SK-N-SH treated with all-trans-retinoic acid at 6 μM for 48 hours (cell line): Measurements from ENCODE around the gene ADAMTS17.

Source experiments
- ATAC-seq: fragments of 200-7000 bp; cut with Tn5 transposase; 3 replicates; pipeline ENCODE4 v1.9.1; 2020; ENCODE audit warnings: mild to moderate bottlenecking, moderate library complexity
- ARNTL ChIP-seq: fragments of 450-650 bp; formaldehyde crosslinking; IDR thresholded peaks from 2 replicates; pipeline ENCODE4 v1.5.0; 2020; ENCODE audit warnings: low read depth, mild to moderate bottlenecking, moderate library complexity, borderline replicate concordance
- BACH2 ChIP-seq: fragments of 250-450 bp; sonication (Bioruptor Pico); IDR thresholded peaks from 2 replicates; pipeline ENCODE4 v1.9.0; 2021; ENCODE audit warnings: mild to moderate bottlenecking, borderline replicate concordance
- CSDC2 ChIP-seq: fragments of 250-450 bp; sonication (Bioruptor Pico); IDR thresholded peaks from 2 replicates; pipeline ENCODE4 v1.5.0; 2020; ENCODE audit warnings: mild to moderate bottlenecking, moderate library complexity
- GLIS3 ChIP-seq: fragments of 250-450 bp; sonication (Bioruptor Pico); IDR thresholded peaks from 2 replicates; pipeline ENCODE4 v1.5.0; 2020; ENCODE audit warnings: mild to moderate bottlenecking, moderate library complexity
- OSR1 ChIP-seq: fragments of 250-450 bp; sonication (Bioruptor Pico); IDR thresholded peaks from 2 replicates; pipeline ENCODE4 v1.8.0; 2022; ENCODE audit warnings: moderate library complexity, mild to moderate bottlenecking, inconsistent platforms
- PPARA ChIP-seq: fragments of 250-450 bp; sonication (Bioruptor Pico); IDR thresholded peaks from 2 replicates; pipeline ENCODE4 v1.5.0; 2020; ENCODE audit warnings: mild to moderate bottlenecking, borderline replicate concordance
- RARB ChIP-seq: fragments of 250-450 bp; sonication (Bioruptor Pico); IDR thresholded peaks from 2 replicates; pipeline ENCODE4 v1.8.0; 2021; ENCODE audit warnings: mild to moderate bottlenecking, moderate library complexity
- SNAI2 ChIP-seq: fragments of 250-450 bp; sonication (Bioruptor Pico); IDR thresholded peaks from 2 replicates; pipeline ENCODE4 v1.5.0; 2020; ENCODE audit warnings: mild to moderate bottlenecking, moderate library complexity
- TCF4 ChIP-seq: fragments of 250-450 bp; sonication (Bioruptor Pico); IDR thresholded peaks from 2 replicates; pipeline ENCODE4 v1.8.0; 2021; ENCODE audit warnings: mild to moderate bottlenecking, moderate library complexity, borderline replicate concordance
- TOX ChIP-seq: fragments of 250-450 bp; sonication (Bioruptor Pico); IDR thresholded peaks from 2 replicates; pipeline ENCODE4 v1.8.0; 2021; ENCODE audit warnings: mild to moderate bottlenecking, moderate library complexity, borderline replicate concordance
- ZC3H10 ChIP-seq: fragments of 250-450 bp; sonication (Bioruptor Pico); IDR thresholded peaks from 2 replicates; pipeline ENCODE4 v1.5.1; 2021; ENCODE audit warnings: mild to moderate bottlenecking, moderate library complexity
- ZFP3 ChIP-seq: fragments of 250-450 bp; sonication (Bioruptor Pico); IDR thresholded peaks from 2 replicates; pipeline ENCODE4 v1.5.0; 2020; ENCODE audit warnings: mild to moderate bottlenecking, moderate library complexity
- ZFP30 ChIP-seq: fragments of 450-650 bp; formaldehyde crosslinking; IDR thresholded peaks from 2 replicates; pipeline ENCODE4 v1.5.0; 2022; ENCODE audit warnings: mild to moderate bottlenecking, moderate library complexity
- ZNF565 ChIP-seq: fragments of 450-650 bp; formaldehyde crosslinking; conservative IDR thresholded peaks from 2 replicates; pipeline ENCODE4 v1.5.0; 2020; ENCODE audit warnings: low read depth, mild to moderate bottlenecking, moderate library complexity
- ZNF70 ChIP-seq: fragments of 450-650 bp; formaldehyde crosslinking; IDR thresholded peaks from 2 replicates; pipeline ENCODE4 v1.5.0; 2020; ENCODE audit warnings: mild to moderate bottlenecking, moderate library complexity
- ZNF8 ChIP-seq: fragments of 450-650 bp; formaldehyde crosslinking; IDR thresholded peaks from 2 replicates; pipeline ENCODE4 v1.5.0; 2020; ENCODE audit warnings: mild to moderate bottlenecking, moderate library complexity
- TF ChIP-seq, protein P1 (sequence below): fragments of 250-450 bp; sonication (Bioruptor Pico); IDR thresholded peaks from 2 replicates; pipeline ENCODE4 v1.5.1; 2021; ENCODE audit warnings: mild to moderate bottlenecking, moderate library complexity
- TF ChIP-seq, protein P2 (sequence below): fragments of 250-450 bp; sonication (Bioruptor Pico); IDR thresholded peaks from 2 replicates; pipeline ENCODE4 v1.5.1; 2020; ENCODE audit warnings: low read depth, mild to moderate bottlenecking, moderate library complexity
- TF ChIP-seq, protein P3 (sequence below): fragments of 250-450 bp; sonication (Bioruptor Pico); IDR thresholded peaks from 2 replicates; pipeline ENCODE4 v1.8.0; 2021; ENCODE audit warnings: low read depth, mild to moderate bottlenecking, moderate library complexity, borderline replicate concordance
- TF ChIP-seq, protein P4 (sequence below): fragments of 250-450 bp; sonication (Bioruptor Pico); IDR thresholded peaks from 2 replicates; pipeline ENCODE4 v1.8.0; 2020; ENCODE audit warnings: mild to moderate bottlenecking, moderate library complexity, borderline replicate concordance

Gene ADAMTS17

DNA sequence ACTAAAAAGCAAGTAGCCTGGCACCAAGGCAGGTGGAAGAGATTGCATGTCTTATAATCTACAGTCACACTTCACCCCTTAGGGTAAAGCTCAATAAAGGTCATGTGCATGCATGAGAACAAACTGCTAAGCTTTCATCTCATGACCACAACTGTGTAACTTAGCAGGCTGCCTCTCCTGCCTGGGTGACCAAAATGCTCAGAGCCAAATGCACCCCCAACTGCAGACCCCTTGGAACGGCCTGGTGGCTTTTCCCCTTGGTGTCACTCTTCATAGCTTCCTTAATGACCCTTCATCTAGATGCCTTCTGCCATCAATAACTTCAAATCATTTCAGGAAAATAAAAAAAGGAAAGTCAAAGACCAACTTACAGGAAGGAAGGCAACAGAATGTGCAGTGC lies 88.1 kb downstream of the ADAMTS17 start:
- TF ChIP-seq, protein P1, sequence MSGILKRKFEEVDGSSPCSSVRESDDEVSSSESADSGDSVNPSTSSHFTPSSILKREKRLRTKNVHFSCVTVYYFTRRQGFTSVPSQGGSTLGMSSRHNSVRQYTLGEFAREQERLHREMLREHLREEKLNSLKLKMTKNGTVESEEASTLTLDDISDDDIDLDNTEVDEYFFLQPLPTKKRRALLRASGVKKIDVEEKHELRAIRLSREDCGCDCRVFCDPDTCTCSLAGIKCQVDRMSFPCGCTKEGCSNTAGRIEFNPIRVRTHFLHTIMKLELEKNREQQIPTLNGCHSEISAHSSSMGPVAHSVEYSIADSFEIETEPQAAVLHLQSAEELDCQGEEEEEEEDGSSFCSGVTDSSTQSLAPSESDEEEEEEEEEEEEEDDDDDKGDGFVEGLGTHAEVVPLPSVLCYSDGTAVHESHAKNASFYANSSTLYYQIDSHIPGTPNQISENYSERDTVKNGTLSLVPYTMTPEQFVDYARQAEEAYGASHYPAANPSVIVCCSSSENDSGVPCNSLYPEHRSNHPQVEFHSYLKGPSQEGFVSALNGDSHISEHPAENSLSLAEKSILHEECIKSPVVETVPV (CRISPR knock-in tag), result no peak
- TF ChIP-seq PPARA (no peak), ZFP3 (CRISPR knock-in tag) (no peak), ARNTL (CRISPR knock-in tag) (no peak), TOX (CRISPR knock-in tag) (no peak), SNAI2 (CRISPR knock-in tag) (no peak), ZNF8 (no peak), ZFP30 (no peak), ZNF565 (CRISPR knock-in tag) (no peak), OSR1 (CRISPR knock-in tag) (no peak), RARB (CRISPR knock-in tag) (no peak), ZNF70 (CRISPR knock-in tag) (no peak), GLIS3 (CRISPR knock-in tag) (no peak), CSDC2 (CRISPR knock-in tag) (no peak), TCF4 (CRISPR knock-in tag) (no peak)
- TF ChIP-seq, protein P2, sequence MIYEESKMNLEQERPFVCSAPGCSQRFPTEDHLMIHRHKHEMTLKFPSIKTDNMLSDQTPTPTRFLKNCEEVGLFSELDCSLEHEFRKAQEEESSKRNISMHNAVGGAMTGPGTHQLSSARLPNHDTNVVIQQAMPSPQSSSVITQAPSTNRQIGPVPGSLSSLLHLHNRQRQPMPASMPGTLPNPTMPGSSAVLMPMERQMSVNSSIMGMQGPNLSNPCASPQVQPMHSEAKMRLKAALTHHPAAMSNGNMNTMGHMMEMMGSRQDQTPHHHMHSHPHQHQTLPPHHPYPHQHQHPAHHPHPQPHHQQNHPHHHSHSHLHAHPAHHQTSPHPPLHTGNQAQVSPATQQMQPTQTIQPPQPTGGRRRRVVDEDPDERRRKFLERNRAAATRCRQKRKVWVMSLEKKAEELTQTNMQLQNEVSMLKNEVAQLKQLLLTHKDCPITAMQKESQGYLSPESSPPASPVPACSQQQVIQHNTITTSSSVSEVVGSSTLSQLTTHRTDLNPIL (CRISPR knock-in tag), result no peak
- TF ChIP-seq, protein P3, sequence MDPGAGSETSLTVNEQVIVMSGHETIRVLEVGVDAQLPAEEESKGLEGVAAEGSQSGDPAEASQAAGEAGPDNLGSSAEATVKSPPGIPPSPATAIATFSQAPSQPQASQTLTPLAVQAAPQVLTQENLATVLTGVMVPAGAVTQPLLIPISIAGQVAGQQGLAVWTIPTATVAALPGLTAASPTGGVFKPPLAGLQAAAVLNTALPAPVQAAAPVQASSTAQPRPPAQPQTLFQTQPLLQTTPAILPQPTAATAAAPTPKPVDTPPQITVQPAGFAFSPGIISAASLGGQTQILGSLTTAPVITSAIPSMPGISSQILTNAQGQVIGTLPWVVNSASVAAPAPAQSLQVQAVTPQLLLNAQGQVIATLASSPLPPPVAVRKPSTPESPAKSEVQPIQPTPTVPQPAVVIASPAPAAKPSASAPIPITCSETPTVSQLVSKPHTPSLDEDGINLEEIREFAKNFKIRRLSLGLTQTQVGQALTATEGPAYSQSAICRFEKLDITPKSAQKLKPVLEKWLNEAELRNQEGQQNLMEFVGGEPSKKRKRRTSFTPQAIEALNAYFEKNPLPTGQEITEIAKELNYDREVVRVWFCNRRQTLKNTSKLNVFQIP, result no peak
- TF ChIP-seq, protein P4, sequence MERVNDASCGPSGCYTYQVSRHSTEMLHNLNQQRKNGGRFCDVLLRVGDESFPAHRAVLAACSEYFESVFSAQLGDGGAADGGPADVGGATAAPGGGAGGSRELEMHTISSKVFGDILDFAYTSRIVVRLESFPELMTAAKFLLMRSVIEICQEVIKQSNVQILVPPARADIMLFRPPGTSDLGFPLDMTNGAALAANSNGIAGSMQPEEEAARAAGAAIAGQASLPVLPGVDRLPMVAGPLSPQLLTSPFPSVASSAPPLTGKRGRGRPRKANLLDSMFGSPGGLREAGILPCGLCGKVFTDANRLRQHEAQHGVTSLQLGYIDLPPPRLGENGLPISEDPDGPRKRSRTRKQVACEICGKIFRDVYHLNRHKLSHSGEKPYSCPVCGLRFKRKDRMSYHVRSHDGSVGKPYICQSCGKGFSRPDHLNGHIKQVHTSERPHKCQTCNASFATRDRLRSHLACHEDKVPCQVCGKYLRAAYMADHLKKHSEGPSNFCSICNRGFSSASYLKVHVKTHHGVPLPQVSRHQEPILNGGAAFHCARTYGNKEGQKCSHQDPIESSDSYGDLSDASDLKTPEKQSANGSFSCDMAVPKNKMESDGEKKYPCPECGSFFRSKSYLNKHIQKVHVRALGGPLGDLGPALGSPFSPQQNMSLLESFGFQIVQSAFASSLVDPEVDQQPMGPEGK (CRISPR knock-in tag), result no peak
- ATAC-seq, result no peak

DNA sequence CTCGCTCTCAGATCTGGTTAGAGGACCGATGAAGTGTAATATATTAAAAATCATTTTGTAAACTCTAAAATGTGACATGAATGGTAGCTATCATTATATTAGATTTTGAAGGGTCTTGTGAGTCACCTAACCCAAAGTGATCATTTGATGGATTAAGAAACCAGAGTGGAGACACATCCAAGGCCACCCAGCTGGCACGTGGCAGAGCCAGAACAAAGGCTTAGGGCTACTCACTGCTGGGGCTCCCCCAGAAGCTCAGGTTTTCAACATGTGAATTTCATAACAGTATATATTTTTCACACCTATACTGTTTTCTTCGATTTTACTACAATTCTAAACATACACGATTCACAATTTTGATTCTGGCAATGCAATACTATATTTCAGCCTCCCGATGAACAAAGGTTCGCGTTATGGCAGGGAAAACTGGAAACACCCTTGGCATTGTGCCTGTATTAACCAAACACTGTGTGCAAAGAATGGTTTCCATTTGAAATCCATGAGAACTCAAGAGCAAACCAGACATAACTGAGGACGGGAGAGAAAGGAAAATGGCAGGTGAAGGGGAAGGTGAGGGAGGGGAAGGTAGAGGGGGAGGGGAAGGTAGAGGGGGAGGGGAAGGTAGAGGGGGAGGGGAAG lies 88.9 kb downstream of the ADAMTS17 start:
- ATAC-seq, result no peak
- TF ChIP-seq, protein P4 (CRISPR knock-in tag), result no peak
- TF ChIP-seq CSDC2 (CRISPR knock-in tag), result no peak
- TF ChIP-seq ZC3H10 (CRISPR knock-in tag), result no peak
- TF ChIP-seq TOX (CRISPR knock-in tag), result no peak
- TF ChIP-seq ZFP30, result no peak
- TF ChIP-seq ZNF8, result no peak
- TF ChIP-seq, protein P2 (CRISPR knock-in tag), result no peak
- TF ChIP-seq, protein P3, result no peak
- TF ChIP-seq BACH2 (CRISPR knock-in tag), result no peak
- no peak for TF ChIP-seq ZFP3 (CRISPR knock-in tag)
- no peak for TF ChIP-seq GLIS3 (CRISPR knock-in tag)
- no peak for TF ChIP-seq ARNTL (CRISPR knock-in tag)
